SK-N-SH treated with all-trans-retinoic acid at 6 μM for 48 hours (cell line): ENCODE results near the gene CRELD1.
"Not testable (repeated sequence)": the region's sequence is repeated elsewhere in the genome, so short reads cannot be mapped to it uniquely, and the experiment has no call there.

Experiments used
- ARNTL ChIP-seq: fragments of 450-650 bp; formaldehyde crosslinking; IDR thresholded peaks from 2 replicates; pipeline ENCODE4 v1.5.0; 2020; ENCODE audit warnings: low read depth, mild to moderate bottlenecking, moderate library complexity, borderline replicate concordance
- CREB5 ChIP-seq: fragments of 250-450 bp; sonication (Bioruptor Pico); IDR thresholded peaks from 2 replicates; pipeline ENCODE4 v1.5.1; 2020; ENCODE audit warnings: low read depth, mild to moderate bottlenecking, moderate library complexity
- RARB ChIP-seq: fragments of 250-450 bp; sonication (Bioruptor Pico); IDR thresholded peaks from 2 replicates; pipeline ENCODE4 v1.8.0; 2021; ENCODE audit warnings: mild to moderate bottlenecking, moderate library complexity
- TOX ChIP-seq: fragments of 250-450 bp; sonication (Bioruptor Pico); IDR thresholded peaks from 2 replicates; pipeline ENCODE4 v1.8.0; 2021; ENCODE audit warnings: mild to moderate bottlenecking, moderate library complexity, borderline replicate concordance

DNA sequence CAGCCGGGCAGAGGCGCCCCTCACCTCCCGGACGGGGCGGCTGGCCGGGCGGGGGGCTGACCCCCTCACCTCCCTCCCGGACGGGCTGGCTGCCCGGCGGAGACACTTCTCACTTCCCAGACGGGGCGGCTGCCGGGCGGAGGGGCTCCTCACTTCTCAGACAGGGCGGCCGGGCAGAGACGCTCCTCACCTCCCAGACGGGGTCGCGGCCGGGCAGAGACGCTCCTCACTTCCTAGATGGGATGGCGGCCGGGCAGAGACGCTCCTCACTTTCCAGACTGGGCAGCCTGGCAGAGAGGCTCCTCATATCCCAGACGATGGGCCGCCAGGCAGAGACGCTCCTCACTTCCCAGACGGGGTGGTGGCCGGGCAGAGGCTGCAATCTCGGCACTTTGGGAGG, 6.3 kb downstream of the CRELD1 start:
- TF ChIP-seq CREB5 (CRISPR knock-in tag); ARNTL (CRISPR knock-in tag); RARB; TOX (CRISPR knock-in tag): not testable (repeated sequence)
